HUES48 (cell line): ENCODE results near the gene EPN1.

Experiments
- H3K27ac ChIP-seq: one replicate; pipeline ENCODE4 v1.7.0; 2013; ENCODE audit warnings: low read depth, low read length, inconsistent platforms
- H3K27me3 ChIP-seq: 2 replicates; pipeline ENCODE4 v1.6.1; 2013; ENCODE audit warnings: mild to moderate bottlenecking, low read length; ENCODE audit not compliant: control insufficient read depth, insufficient read depth
- H3K36me3 ChIP-seq: 2 replicates; pipeline ENCODE4 v1.6.1; 2013; ENCODE audit warnings: low read length; ENCODE audit not compliant: control insufficient read depth, insufficient read depth
- H3K4me1 ChIP-seq: 2 replicates; pipeline ENCODE4 v1.6.1; 2013; ENCODE audit warnings: mild to moderate bottlenecking, low read length; ENCODE audit not compliant: control insufficient read depth, insufficient read depth
- H3K4me3 ChIP-seq: 2 replicates; pipeline ENCODE4 v1.5.1; 2013; ENCODE audit warnings: mild to moderate bottlenecking, low read depth, low read length
- H3K9ac ChIP-seq: 2 replicates; pipeline ENCODE4 v1.6.1; 2013; ENCODE audit warnings: mild to moderate bottlenecking, low read depth, low read length, moderate library complexity
- H3K9me3 ChIP-seq: 2 replicates; pipeline ENCODE4 v1.6.1; 2013; ENCODE audit warnings: low read length; ENCODE audit not compliant: control insufficient read depth, insufficient read depth

EPN1 gene

DNA sequence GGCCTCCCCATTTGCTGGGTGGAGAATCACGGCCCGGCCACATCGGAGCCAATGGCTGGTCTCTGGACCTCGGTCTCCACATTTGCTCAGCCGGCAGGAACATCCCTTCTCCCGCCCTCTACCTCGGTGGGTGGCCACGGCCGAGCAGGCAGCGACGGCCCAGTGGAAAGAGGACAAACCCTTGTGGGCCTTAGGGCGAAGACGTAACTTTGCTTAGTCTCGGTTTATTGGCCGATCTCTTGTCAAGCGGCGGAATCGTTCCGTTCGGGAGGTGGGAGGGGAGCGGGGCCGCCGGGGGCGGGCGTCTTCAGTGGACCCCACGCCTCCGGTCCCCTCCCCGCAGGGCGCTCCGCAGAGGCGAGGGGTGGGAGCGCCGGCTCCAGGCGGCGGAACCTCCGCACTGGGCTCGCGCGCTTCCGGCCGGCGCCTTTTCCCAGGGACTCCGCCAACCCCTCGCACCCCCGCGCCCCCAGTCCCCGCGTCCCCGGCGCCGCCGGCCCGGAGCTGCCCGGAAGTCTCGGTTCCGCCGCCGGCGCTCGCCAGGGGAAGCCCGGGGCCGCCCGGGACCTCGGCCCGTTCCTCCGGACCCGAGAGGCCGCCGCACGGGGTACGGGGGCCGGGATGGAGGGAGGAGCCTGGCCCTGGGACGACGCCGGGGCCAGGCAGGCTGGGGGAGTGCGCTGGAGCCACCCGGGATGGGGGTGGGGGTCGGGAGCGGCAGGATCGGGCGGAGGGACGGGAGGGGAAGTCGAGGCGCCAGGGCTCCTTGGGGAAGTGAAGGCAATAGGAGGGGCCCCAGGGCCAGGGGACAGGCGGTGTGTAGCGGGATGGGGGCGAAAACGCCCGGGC, 34.2 kb upstream of the EPN1 start, which contains the start of gene ZNF580:
TSS of gene ZNF580 (plus strand) at position 426 of the 849 bp plus-strand sequence. CDS start 1,507 bp downstream, outside the sequence.
- Histone ChIP-seq H3K9ac (peak within 1 kb of the TSS; percentile 79), H3K4me1 (peaks cover 11% of the 10 kb centered on the region), H3K36me3 (peaks cover 15% of the 10 kb centered on the region), H3K27ac (peak within 1 kb of the TSS; percentile 90), H3K4me3 (peak within 1 kb of the TSS; percentile 76), H3K27me3 (no peaks in the 10 kb centered on the region), H3K9me3 (no peaks in the 10 kb centered on the region)

DNA sequence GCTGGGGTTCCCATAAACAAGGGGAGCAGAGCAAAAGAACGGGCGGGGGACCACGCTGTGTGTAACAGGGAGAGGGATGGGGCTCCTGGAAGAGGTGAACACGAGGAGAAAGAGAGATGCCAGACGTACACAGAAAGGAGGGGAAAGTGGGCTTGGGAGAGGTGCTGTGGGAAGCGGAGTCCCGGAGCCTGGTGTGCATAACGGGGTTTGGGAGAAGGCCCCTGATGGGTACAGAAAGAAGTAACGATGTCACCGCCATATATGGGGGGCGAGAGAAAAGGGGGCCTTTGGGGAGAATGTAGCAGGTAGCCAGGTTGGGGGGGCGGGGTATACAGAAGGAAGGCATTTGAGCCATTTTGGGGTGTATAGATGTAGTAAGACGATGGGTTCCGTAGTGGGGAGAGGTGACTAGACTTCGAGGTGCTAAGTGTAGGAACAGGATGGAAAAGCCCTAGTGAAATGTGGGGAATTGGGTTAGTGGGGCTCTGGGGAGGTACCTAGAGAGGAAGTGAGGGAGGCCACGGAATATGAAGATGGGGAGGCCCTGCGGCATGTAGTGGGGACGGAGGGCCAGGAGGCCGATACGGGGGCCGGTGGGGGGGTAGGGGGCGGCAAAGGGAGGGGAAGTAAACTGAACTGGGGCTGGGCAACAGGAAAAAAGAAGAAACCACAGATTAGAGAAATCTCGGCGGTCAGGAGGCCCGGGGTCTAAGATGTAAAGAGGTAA, 33.4 kb upstream of the EPN1 start:
- H3K27ac ChIP-seq = peak overlapping the region; percentile 90
- peaks cover 8% of the 10 kb centered on the region; the same call in 1 of the 2 replicates for H3K4me1 ChIP-seq
- H3K4me3 ChIP-seq = peak overlapping the region; percentile 76

DNA sequence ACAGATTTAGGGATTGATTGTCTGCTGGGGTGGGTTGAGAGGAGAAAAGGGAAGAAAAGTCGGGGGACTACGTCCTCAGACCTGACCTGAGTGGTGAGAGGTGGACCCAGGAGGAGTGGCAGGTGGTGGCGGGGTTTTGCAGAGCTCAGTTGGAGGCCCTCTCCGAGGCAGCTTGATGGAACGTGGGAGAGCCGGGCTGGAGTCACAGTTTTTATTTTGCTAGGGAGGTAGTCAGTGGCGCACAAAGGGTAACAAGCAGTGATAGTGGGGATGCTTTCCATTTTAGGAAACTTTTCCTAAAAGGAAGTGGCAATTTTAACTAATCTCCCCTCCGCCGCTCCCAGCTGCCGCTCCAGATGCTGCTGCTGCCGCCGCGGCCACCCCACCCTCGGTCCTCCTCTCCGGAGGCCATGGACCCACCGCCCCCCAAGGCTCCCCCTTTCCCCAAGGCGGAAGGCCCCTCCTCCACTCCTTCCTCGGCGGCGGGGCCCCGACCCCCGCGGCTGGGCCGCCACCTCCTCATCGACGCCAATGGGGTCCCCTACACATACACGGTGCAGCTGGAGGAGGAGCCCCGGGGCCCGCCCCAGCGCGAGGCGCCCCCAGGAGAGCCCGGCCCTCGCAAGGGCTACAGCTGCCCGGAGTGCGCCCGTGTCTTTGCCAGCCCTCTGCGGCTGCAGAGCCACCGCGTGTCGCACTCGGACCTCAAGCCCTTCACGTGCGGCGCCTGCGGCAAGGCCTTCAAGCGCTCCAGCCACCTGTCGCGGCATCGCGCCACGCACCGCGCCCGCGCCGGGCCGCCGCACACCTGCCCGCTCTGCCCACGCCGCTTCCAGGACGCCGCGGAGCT, 32.6 kb upstream of the EPN1 start:
- no peaks in the 10 kb centered on the region for H3K27me3 ChIP-seq
- peak overlapping the region; percentile 76 for H3K4me3 ChIP-seq
- peaks cover 14% of the 10 kb centered on the region for H3K4me1 ChIP-seq
- peak overlapping the region; percentile 90 for H3K27ac ChIP-seq
- H3K9ac ChIP-seq = peak overlapping the region; percentile 73
- peaks cover 16% of the 10 kb centered on the region for H3K36me3 ChIP-seq
- no peaks in the 10 kb centered on the region for H3K9me3 ChIP-seq

More for the DNA sequence above, 33.4 kb upstream of the EPN1 start:
- no peaks in the 10 kb centered on the region for H3K9me3 ChIP-seq
- peaks cover 16% of the 10 kb centered on the region for H3K36me3 ChIP-seq
- peak overlapping the region; percentile 79 for H3K9ac ChIP-seq
- no peaks in the 10 kb centered on the region for H3K27me3 ChIP-seq

DNA sequence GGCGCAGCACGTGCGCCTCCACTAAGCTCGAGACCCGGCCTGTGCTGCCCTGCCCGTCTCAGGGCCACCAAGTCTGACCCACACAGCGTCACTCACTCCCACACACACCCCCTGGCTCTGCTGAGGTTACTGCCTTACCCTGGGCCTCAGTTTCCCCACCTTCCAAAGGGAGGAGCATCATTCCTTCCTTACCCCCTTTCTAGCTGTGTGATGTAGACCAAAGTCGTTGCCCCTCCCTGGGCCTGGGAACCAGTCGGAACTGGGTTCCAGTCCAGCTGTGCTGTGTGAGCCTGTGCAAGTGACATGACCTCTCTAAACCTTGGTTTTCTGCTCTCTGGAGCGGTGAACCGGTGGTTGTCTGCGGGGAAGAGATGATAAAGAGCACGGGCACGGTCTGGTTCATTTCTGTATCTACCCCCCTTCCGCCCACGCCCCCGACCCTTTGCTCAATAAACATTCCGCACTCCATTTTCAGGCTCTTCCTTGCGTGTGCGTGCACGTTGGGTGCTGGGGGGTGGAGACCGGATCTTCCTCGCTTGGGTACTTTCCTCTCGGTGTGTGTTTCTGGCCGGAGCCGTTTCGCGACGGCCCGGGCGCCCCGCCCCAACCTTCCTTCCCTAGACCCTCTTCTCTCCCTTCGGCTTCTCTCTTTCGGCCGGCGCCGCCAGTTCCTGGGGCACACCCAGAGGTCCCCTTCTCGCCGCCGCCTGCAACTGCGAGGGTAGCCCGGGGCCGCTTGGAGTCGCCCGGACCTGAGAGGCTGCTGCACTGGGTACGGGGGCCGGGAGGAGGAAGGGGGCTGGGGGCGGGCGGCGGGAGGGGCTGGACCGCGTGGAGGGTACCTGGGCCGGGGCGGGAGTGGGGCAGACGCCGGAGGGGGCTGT, 31.8 kb upstream of the EPN1 start, which contains the start of gene ZNF581:
TSS of gene ZNF581 (plus strand) at position 647 of the 884 bp plus-strand sequence. CDS start 923 bp downstream, outside the sequence.
- Histone ChIP-seq H3K4me1 (peaks cover 16% of the 10 kb centered on the region), H3K4me3 (peak within 1 kb of the TSS; percentile 76), H3K27ac (peak within 1 kb of the TSS; percentile 72), H3K9me3 (no peaks in the 10 kb centered on the region), H3K9ac (peak within 1 kb of the TSS; percentile 73), H3K36me3 (peaks cover 16% of the 10 kb centered on the region), H3K27me3 (no peaks in the 10 kb centered on the region)

DNA sequence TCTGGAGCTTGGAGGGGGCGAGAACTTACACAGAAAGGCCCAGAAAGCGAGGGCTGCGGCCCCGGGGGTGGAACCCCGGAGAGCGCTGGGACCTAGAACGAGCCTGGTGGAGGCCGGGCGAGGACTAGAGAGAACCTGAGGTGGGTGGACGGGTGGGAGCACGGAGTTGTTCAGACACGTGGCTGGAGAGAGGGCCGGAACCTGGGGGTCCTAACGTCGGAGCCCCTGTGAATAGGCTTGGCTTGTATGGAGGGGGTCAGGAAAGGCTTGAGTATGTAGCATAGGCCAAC, 31.2 kb upstream of the EPN1 start:
- Histone ChIP-seq H3K36me3 (peaks cover 16% of the 10 kb centered on the region), H3K27ac (peak overlapping the region; percentile 72), H3K9ac (peak overlapping the region; percentile 73), H3K9me3 (no peaks in the 10 kb centered on the region), H3K4me1 (peaks cover 16% of the 10 kb centered on the region), H3K4me3 (peak overlapping the region; percentile 76), H3K27me3 (no peaks in the 10 kb centered on the region)

DNA sequence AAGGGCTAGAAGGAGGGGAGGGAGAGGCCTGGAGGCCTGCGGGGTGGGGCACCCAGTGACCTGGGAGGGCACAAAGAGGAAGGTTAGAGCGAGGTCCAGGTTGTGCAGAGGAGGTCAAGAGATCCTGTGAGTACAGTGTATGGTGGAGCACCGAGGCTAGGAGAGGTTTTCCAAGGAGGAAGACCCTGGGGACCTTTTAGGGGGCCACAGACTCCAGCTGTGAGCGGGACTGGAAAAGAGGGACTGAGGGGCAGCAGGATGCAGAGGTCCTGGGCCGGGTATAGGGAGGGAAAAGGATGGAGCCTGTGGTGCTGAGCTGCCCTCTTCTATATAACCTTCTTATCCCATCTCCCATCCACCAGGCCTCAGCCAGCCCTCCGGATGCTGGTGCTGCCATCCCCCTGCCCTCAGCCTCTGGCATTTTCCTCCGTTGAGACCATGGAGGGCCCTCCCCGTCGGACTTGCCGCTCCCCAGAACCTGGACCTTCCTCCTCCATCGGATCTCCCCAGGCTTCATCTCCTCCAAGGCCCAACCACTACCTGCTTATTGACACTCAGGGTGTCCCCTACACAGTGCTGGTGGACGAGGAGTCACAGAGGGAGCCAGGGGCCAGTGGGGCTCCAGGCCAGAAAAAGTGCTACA, 30.7 kb upstream of the EPN1 start:
- Histone ChIP-seq H3K4me3 (peak overlapping the region; percentile 76), H3K27ac (peak overlapping the region; percentile 72), H3K9me3 (no peaks in the 10 kb centered on the region), H3K36me3 (peaks cover 16% of the 10 kb centered on the region), H3K9ac (peak overlapping the region; percentile 73), H3K27me3 (no peaks in the 10 kb centered on the region), H3K4me1 (peaks cover 16% of the 10 kb centered on the region)

DNA sequence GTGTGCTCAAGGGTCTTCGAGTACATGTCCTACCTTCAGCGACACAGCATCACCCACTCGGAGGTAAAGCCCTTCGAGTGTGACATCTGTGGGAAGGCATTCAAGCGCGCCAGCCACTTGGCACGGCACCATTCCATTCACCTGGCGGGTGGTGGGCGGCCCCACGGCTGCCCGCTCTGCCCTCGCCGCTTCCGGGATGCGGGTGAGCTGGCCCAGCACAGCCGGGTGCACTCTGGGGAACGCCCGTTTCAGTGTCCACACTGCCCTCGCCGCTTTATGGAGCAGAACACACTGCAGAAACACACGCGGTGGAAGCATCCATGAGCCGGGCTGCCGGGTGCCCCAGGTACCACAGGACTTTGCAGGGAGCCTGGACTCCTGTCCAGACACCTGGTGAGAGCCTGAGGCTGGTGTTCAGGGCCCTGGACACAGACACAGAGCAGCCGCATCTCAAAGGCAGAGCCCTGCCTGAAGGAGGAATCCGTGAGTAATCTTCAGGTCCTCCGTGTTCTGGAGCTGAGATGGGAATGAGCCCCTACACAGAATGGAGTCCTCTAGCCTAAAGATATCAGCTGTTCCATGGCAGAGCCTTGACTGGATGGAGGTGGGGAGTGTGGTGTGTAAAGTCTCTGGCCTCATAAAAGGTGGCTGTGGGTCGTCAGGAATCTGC, 30.0 kb upstream of the EPN1 start:
- Histone ChIP-seq H3K9ac (no peak overlapping the region), H3K36me3 (peaks cover 19% of the 10 kb centered on the region), H3K4me3 (peak overlapping the region; percentile 76), H3K4me1 (peaks cover 16% of the 10 kb centered on the region), H3K9me3 (no peaks in the 10 kb centered on the region), H3K27ac (no peak overlapping the region), H3K27me3 (no peaks in the 10 kb centered on the region)

DNA sequence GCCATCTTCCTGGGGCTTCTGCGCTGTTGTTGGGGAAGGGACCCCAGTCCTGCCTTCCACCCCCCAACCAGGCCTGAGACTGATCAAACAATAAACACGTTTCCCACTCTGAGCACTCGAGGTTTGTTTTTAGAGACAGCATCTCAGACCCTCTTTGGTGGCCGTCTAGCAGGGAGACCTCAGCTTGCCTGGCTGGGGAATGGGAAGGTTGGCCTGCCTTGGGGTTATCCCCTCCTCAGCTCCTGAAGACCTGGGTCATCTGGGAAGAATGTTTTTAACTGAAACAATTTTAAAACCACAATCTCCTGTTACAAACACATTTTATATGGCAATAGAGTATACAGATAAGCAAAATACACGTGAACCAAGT, 29.5 kb upstream of the EPN1 start:
- Histone ChIP-seq H3K9me3 (no peaks in the 10 kb centered on the region), H3K27ac (no peak overlapping the region), H3K4me3 (no peak overlapping the region), H3K9ac (no peak overlapping the region), H3K4me1 (peaks cover 13% of the 10 kb centered on the region), H3K36me3 (peaks cover 22% of the 10 kb centered on the region), H3K27me3 (no peaks in the 10 kb centered on the region)

DNA sequence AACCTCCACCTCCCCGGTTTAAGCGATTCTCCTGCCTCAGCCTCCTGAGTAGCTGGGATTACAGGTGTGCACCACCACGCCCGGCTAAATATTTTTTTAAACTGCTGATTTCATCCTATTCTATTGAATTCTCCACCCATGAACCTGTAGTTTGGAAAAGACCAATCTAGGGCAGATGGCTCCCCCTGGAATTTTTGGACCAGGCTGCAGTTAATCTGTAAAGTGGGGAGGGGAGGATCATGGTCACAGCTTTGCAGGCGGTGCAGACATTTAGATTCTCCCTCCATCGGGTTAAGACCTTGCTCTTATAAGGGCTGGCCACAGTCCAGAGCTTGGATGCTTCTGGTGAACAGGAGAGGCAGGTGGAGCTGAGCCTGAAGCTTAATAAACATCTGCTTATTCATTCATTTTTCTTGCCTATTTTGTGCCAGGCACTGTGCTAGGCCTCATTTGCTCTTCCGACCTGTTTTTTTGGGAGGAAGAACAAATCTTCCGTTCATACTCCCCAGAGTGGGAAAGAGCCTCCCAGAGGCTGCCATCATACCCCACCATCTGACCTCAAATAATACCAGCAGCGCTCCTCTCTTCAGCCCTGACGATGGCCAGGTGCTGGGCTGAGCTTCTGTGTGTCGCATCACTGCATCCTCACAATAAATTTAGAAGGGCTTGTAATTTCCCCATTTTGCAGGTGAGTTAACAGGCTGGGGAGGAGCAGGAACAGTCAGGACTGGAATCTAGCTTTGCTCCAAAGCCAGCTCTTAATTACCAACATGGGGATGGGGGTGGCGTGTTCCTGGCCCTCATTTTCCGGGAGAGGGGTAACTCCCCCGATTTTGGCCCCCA, 27.9 kb upstream of the EPN1 start:
- H3K27me3 ChIP-seq = no peaks in the 10 kb centered on the region
- H3K9ac ChIP-seq = peak overlapping the region; percentile 34; the same call in 1 of the 2 replicates
- H3K27ac ChIP-seq = peak overlapping the region; percentile 70
- H3K36me3 ChIP-seq = peaks cover 22% of the 10 kb centered on the region
- peaks cover 13% of the 10 kb centered on the region for H3K4me1 ChIP-seq
- peak overlapping the region; percentile 95 for H3K4me3 ChIP-seq
- no peaks in the 10 kb centered on the region for H3K9me3 ChIP-seq
